Right atrium auricular region (tissue), 2 donors: Measurements from ENCODE around the gene SUDS3. TPM values are rescaled to one million over a fixed set of nuclear protein-coding genes. Genes with fewer than 3 reads are reported as not detected.

ENCODE experiments used
- DNase-seq: peaks from one replicate; pipeline ENCODE4 v3.0.0-alpha.2; 2019; ENCODE audit warnings: low spot score
- H3K27ac ChIP-seq, 2 donors: fragments of 200-600 bp; sonication (generic); 1 replicate in 1 of 2; 2 replicates in 1 of 2; pipeline ENCODE4 v1.5.1; 2016 to 2019
- H3K27me3 ChIP-seq, 2 donors: fragments of 200-600 bp; sonication (generic); one replicate each; pipeline versions ENCODE4 v1.5.1 to v1.6.0; 2017 to 2019
- H3K36me3 ChIP-seq: fragments of 200-600 bp; sonication (generic); one replicate; pipeline ENCODE4 v1.5.1; 2016
- H3K4me1 ChIP-seq, 2 donors: fragments of 200-600 bp; sonication (generic); one replicate each; pipeline versions ENCODE4 v1.5.1 to v1.6.0; 2017 to 2019
- H3K4me3 ChIP-seq, 2 donors: fragments of 200-600 bp; sonication (generic); 1 replicate in 1 of 2; 2 replicates in 1 of 2; pipeline ENCODE4 v1.5.1; 2017 to 2019; ENCODE audit warnings: mild to moderate bottlenecking in 1 of 2, moderate library complexity in 1 of 2
- H3K9me3 ChIP-seq, 2 donors: fragments of 200-600 bp; sonication (generic); one replicate each; pipeline ENCODE4 v1.5.1; 2019
- CTCF ChIP-seq, 2 donors: fragments of 200-600 bp; sonication (generic); IDR thresholded peaks; one replicate each; pipeline ENCODE4 v1.5.1; 2019; ENCODE audit warnings: antibody characterized with exemption in 2 of 2
- total RNA-seq, 2 donors: library from RNA; depleted of rRNA; stranded (reverse); fragments of >200 nt; gene quantifications; one replicate each; pipeline ENCODE4 v1.1.0, GENCODE V29; 2016

SUDS3 gene
- total RNA-seq, 2 donors from 2014 or later = 19.1 to 30.2 TPM

- peaks cover 81% of the 10 kb centered on the region for H3K36me3 ChIP-seq
- H3K9me3 ChIP-seq = no peaks in the 10 kb centered on the region
- H3K4me1 ChIP-seq = no peaks in the 10 kb centered on the region
- H3K27me3 ChIP-seq = no peaks in the 10 kb centered on the region
- H3K27ac ChIP-seq = no peak overlapping the region
- no peak for TF ChIP-seq CTCF (IDR thresholded peaks at IDR 0.05)
- DNase-seq = no peak
- H3K4me3 ChIP-seq = no peak overlapping the region
Measured at GRCh38 chr12:118391836-118392235, 15.5 kb downstream of the SUDS3 start.

DNA sequence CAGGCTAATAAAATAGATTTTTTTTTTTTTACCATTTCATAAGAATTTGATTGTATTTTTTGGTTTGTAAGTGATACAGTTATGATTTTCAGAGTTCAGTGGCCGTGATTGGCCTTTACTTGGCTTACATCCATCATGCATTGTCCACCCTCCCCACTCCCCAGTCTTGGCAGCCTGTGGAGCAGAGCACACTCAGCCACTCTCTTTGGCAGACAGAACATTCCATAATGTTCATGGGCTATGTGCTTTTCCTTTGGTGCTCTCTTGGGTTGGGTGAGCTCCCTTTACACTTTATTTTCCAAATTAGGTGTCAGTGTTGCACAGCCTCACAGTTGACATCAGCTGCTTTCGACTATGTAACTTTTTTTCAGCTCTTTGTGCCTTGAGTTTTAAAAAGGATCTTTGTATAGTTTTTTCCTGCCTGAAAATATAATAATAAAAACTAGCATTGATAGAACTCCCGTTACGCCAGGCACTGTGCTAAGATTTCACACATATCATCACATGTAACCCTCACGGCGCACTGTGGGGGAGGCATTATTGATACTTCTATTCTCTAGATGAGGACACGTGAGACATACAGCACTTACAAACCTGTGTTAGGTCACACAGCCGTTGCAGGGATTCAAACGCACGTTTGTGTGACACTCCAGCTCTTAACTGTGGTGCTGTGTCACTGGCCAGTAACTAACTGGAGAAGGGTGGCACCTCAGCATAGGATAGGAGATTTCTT, 21.5 kb downstream of the SUDS3 start:
- no peak overlapping the region for H3K27ac ChIP-seq
- H3K4me1 ChIP-seq = peaks cover 0 to 11% of the 10 kb centered on the region in 2 donors
- TF ChIP-seq CTCF (IDR thresholded peaks at IDR 0.05) = no peak
- no peak for DNase-seq
- no peaks in the 10 kb centered on the region for H3K27me3 ChIP-seq
- H3K9me3 ChIP-seq = no peaks in the 10 kb centered on the region
- H3K36me3 ChIP-seq = peaks cover 48% of the 10 kb centered on the region
- H3K4me3 ChIP-seq = no peak overlapping the region

GRCh38 chr12:118398524-118398923, 22.2 kb downstream of the SUDS3 start:
- DNase-seq = no peak
- H3K27ac ChIP-seq = no peak overlapping the region
- TF ChIP-seq CTCF (IDR thresholded peaks at IDR 0.05) = no peak
- no peak overlapping the region for H3K4me3 ChIP-seq
- peaks cover 0 to 11% of the 10 kb centered on the region in 2 donors for H3K4me1 ChIP-seq
- H3K27me3 ChIP-seq = no peaks in the 10 kb centered on the region
- H3K36me3 ChIP-seq = peaks cover 48% of the 10 kb centered on the region
- no peaks in the 10 kb centered on the region for H3K9me3 ChIP-seq

GRCh38 chr12:118398940-118399339, 22.6 kb downstream of the SUDS3 start:
- Histone ChIP-seq H3K36me3 (peaks cover 46% of the 10 kb centered on the region), H3K9me3 (no peaks in the 10 kb centered on the region), H3K4me1 (peaks cover 0 to 11% of the 10 kb centered on the region in 2 donors), H3K27ac (no peak overlapping the region), H3K27me3 (no peaks in the 10 kb centered on the region), H3K4me3 (no peak overlapping the region)
- TF ChIP-seq CTCF (IDR thresholded peaks at IDR 0.05) = no peak
- DNase-seq = no peak

GRCh38 chr12:118402251-118402650, 25.9 kb downstream of the SUDS3 start:
- Histone ChIP-seq H3K4me1 (peaks cover 0 to 11% of the 10 kb centered on the region in 2 donors), H3K27me3 (no peaks in the 10 kb centered on the region), H3K36me3 (peaks cover 47% of the 10 kb centered on the region), H3K9me3 (no peaks in the 10 kb centered on the region), H3K27ac (no peak overlapping the region), H3K4me3 (no peak overlapping the region)
- TF ChIP-seq CTCF (IDR thresholded peaks at IDR 0.05) = no peak
- no peak for DNase-seq
